ENCODE measurements around the gene LIF.
A peak's percentile ranks its signal among the peaks of the same experiment; 100 is the strongest.

LIF gene

DNA sequence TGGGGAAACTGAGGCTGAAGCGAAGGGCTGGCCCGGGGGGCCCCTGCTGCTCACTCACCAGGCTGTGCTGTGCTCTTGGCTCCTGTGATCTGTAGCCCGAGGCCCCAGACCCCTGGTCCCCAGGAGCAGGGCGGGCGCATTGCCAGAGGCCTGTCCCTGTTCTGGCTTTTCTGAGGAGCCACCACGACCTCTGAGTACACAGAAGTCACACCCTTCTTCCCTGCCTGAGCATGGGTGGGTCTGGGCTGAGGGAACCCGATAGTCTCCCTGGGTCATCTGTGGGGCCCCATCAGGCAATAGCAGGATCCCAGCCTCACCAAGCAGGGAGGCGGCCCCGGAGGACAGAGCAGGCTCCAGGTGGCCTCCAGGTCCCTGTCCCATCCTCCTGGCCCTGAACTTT is 37.6 kb upstream of the LIF start:
- DNase-seq (ENCODE audit: low read depth) = no peak

DNA sequence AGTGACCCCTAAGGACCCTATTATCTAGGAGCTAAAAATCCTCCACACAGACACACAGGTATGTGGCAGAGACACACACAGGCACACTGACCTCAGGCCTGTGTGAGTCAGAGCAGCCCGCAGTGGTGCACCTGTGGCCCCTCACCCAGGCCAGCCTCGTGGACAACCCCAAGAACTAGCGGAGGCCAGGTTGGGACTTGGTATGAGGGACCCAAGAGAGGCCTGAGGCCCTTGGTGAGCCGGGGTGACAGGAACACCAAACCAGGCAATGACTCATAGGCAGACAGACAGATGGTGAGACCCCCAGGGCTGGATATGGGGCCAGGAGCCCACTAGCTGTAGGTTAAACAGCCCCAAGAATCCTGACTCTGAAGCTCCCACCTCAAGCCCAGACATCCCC is 36.8 kb upstream of the LIF start:
- DNase-seq (ENCODE audit: low read depth) = no peak

DNA sequence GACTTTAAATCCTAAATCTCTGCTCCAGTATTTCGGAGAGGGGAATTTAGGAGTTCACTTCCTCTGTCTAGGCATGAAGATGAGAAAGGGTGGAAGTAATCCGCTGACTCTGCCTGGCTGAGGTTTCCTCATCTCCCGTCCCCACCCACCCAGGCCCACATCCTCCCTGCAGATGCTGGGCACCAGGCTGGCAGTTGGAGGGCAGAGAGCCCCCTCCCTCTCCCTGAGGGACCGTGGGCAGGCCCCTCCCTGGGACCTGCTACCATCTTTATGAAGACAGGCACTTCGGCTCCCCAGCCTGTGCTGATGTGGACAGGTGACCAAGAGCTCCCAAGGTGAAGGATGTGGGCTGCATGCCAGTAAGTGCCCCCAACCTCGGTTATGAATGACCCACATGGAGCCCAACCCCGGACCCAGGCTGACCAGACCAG is 36.1 kb upstream of the LIF start:
- no peak for DNase-seq (ENCODE audit: low read depth)

DNA sequence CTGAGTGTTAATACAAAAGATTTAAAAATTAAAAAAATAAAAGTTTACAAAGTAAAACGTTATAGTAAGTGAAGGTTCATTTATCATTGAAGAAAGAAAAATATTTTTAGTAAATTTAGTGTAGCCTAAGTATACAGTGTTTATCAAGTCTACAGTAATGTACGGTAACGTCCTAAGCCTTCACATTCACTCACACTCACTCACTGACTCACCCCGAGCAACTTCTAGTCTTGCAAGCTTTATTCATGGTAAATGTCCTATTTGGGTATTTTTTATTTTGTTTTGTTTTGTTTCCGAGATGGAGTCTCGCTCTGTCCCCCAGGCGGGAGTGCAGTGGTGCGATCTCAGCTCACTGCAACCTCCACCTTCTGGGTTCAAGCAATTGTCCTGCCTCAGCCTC is 33.9 kb upstream of the LIF start:
- DNase-seq (ENCODE audit: low read depth) = peak; percentile 33

DNA sequence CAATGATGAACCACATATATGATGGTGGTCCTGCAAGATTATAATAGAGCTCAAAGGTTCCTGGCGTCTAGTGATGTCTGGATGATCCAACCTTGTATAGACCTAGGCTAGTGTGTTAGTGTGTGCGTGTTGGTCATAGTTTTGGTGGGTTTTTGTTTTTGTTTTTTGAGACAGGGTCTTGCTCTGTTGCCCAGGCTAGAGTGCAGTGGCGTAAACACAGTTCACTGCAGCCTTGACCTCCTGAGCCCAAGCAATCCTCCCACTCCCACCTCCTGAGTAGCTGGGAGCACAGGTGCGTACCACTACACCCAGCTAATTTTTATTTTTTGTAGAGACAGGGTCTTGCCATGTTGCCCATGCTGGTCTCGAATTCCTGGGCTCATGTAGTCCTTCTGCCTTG is 33.4 kb upstream of the LIF start:
- DNase-seq (ENCODE audit: low read depth) = no peak

DNA sequence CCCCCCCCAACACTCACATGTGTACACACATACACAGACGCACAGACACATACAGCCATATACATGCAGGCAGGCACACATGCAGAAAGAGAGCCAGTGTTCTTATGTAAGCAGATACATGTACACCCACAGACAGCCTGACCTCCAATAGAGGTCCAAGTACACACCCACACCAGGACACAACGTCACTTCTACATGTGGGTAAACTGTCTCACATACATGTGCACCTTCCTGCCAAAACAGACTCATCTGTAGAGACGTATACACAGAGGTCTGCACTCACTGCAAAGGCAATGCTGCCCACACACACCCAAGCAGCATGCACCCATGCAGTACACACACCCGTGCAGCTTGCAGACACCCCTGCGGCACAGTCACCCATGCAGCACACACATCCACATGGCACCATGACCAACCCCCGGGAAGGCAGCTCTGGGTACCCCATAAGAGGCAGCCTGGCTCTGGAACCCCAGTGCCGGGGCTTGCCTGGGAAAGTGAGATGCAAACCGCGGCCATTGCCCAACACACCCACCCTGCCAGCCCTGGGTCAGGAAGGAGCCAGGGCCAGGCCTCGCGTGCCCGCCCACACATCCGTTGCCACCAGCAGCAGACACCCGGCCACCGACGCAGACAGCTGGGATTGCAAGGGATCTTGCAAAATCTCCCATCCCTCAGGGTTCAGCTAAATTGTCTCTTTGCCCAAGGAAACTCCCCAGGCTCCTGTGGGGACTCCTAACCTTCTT is 32.7 kb upstream of the LIF start:
- DNase-seq (ENCODE audit: low read depth) = no peak

DNA sequence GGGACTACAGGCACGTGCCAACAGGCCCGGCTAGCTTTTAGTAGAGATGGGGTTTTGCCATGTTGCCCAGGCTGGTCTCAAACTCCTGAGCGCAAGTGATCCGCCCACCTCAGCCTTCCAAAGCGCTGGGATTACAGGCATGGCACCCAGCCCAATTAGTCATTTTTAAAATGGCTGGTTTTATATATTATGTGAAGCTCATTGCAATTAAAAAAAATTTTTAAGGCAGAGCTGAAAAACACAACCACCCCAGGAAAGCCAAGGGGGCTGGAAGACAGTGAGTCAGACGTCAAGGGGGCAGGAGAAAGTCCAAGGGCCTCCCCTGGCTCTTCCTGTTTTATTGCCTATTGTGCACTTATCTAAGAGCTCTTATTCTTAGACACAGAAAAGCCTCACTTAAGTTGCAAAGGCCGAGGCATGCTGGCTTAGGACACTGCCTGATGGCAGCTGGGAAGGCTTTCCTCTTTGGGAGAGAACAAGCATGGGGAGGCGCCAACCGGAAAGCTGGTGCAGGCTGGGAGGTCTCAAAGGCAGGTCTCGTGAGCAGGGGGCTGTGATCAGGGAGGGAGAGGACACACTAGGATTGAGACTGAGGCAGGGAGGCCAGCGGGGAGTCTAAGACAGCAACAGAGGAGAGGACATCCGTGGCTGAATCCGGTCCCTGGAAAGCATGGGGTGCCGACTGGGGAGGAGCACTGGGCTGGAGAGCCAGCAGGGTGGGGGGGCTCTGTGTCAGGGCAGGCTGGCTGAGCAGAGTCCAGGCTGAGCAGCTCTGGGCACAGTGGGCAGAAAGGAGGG is 31.2 kb upstream of the LIF start:
- peak; percentile 69 for DNase-seq (ENCODE audit: low read depth)

DNA sequence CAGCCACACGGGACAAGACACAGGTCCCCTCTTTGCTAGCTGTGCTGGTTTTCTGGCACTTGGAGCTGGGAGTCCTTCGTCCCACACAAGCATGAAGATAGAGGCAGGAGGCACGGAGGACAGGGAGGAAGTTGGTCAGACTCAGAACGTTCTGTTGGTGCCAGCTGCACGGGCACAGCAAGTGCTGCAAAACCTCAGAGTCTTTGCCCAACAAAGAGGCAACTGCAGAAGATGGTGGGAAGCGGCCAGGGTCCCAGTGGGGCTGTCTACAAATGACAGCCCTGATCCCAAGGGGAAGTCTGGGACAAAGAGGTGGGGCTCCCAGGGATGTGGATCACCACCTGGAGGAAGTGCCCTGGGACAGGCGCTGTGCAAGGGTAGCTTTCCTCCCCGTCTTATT is 29.5 kb upstream of the LIF start:
- DNase-seq (ENCODE audit: low read depth) = no peak

DNA sequence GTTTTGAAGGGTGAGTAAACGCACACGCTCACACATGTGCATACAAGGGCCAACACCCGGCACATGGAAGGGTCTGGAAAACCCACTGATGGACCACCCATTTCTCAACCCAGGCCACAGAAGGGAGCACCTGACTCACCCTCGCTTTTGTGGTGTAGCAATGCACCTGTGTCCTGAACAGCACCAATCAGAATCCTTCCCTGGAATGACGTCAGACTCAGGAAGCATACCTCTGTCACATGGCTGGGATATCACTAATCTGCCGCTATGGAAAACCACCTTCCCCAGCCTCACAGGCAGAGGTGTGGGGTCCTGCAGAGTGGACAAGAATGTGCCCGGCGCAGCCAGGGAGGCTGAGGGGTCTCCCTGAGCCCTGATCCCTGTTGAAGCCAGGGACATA is 29.1 kb upstream of the LIF start:
- no peak for DNase-seq (ENCODE audit: low read depth)

DNA sequence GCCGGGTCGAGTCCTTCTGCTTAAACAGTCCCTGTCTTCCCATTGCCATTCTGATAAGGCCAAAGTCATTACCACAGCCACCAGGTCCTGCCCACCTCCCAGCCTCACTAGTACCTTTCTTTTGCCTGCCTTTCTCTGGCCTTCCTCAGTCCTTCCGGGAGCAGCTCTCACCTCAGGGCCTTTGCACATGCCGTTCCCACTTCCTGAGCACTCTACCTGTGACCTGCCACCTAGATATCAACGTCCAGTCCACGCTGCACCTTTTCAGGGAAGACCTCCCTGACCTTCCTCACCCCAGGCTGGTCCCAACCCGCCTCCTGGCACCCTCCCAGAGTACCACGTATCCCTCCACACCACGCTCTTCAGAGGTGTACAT is 27.9 kb upstream of the LIF start:
- DNase-seq (ENCODE audit: low read depth) = no peak

DNA sequence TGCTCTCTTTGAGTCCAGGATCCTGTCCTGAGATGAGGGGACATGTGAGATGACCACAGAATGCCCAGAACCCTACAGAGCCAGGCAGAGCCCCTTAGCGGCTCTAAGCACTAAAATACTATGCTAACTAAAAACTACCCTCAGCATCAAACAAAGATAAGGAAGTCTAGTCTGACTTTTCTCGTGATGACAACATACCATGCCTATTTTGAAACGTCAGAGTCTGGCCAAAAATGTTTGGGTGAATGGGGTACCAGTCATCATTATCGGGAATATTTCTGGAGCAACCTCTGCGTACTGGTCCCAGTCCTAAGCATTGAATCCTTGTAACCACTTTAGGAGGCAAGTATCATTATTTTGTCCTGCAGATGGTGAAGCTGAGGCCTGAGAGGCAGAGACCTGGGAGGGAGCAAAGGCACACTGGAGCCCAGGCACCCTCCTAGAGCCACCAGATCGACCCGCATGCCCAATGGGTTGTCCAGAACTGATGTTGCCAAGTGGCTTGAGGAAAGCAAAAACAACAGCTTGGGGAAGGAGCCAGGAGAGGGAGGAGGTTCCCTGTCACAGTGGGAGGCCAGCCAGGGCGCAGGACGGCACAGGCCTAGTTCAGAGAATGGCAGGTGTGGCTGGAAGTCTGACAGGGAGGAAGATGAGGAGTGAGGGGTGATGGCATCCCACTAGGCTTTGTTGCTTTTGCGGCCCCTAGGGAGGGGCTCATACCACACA is 27.3 kb upstream of the LIF start:
- no peak for DNase-seq (ENCODE audit: low read depth)

DNA sequence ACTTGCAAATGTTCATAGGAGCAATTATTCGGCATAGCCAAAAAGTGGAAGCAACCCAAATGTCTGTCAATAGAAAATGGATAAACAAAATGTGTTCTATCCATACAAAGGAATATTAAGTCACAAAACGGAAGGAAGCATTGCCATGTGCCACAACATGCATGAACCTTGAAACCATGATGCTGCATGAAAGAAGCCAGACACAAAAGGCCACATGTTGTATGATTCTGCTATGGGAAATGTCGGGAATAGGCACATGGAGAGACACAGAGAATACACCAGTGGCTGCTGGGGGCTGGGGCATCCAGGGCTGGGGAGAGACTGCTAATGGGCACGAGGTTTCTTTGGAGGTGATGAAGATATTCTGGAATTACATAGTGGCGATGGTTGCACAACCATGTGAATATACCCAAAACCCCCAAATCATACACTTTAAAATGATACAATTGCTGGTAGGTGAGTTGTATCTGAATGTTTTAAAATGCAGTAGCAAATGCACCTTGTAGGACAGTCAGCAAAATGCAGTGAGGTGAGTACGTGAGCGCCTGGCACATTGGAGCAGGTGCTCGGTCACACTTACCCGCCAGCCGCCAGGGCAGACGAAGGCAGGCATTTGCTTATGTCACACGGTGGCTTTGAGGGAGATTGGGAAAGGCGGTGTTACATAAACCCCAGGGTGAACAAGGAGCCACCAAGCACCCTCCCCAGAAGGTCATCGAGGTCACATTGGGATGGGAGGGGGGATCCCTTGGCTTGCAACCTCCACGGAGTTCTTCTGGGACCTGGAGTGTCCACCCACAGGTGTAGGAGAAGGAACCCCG is 26.4 kb upstream of the LIF start:
- no peak for DNase-seq (ENCODE audit: low read depth)

DNA sequence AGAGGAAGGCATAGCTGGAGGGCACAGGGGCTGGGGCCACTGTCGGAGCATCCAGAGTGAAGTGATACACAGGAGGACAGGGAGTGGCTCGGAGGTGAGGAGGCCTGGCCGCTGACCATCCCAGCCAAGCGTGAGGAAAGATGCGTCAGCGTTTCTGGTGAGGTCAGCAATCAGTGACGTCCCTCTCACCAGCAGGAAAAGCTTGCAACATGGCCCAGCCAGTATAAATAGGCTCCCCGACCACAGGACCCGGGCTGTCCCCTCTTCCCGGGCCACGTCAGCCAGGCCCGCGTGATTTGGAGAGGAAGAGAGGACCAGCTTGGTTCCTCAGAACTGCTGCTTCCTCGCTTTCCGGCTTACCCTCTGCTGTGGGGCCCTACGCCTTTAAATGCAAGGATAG is 24.3 kb upstream of the LIF start:
- DNase-seq (ENCODE audit: low read depth) = peak; percentile 45

DNA sequence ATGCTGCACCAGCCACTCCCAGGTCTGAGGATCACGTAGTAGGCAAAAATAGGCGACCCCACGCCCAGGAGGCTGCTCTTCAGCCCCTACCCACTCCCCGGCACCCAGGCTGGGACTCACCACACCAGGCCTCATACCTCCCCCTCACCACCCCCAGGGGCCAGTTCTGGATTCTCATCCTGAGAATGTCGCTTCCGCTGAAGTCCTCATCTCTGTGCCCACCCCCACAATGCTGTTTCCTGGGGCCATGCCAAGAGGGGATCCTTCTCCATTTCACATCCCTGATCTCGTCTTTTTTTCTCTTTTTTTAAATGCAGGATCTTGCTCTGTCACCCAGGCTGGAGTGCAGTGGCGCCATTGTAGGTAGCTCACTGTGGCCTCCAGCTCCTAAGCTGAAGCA is 21.8 kb upstream of the LIF start:
- no peak for DNase-seq (ENCODE audit: low read depth)

DNA sequence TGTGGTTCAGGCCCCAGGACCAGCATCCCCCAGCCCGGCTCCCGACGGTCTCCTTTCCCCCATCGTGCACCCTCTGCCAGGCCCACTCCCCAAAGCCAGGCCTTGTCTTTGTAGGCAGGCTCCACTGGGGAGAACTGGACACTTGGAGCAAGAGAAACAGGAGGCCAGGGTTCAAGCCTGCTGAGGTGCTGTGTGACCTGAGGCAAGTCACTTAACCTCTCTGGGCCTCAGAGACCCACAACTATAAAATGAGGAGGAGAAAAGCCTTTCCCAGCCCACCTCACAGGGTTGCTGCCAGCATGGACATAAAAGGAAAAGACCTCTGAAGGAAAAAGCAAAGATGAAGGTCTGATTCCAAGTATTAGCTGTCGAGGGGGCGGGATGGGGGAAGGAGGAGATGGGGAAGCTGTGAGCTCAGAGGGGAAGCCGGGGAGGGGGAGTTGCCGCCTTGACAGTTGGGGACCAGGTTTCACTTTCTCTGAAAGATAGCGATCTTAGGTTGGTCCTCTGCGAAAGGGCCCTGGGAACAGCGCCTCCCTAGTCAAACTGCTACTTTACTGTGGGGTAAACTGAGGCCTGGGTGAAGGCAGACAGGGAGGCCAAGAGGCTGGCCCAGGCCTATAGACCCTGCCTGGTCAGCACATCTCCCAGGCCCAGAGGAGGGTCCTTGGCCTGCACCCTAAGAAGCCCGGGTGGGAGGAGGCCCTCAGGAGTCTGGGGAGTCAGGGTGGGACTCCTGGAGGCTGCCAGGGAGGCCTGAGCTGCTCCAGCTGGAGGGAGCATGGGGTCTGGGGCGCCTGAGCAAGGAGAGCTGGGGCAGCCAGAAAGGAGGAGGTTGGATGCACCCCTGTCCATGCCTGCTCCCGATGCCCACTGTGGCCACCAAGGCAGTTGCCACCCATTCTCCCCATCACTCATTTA is 21.1 kb upstream of the LIF start:
- no peak for DNase-seq (ENCODE audit: low read depth)

DNA sequence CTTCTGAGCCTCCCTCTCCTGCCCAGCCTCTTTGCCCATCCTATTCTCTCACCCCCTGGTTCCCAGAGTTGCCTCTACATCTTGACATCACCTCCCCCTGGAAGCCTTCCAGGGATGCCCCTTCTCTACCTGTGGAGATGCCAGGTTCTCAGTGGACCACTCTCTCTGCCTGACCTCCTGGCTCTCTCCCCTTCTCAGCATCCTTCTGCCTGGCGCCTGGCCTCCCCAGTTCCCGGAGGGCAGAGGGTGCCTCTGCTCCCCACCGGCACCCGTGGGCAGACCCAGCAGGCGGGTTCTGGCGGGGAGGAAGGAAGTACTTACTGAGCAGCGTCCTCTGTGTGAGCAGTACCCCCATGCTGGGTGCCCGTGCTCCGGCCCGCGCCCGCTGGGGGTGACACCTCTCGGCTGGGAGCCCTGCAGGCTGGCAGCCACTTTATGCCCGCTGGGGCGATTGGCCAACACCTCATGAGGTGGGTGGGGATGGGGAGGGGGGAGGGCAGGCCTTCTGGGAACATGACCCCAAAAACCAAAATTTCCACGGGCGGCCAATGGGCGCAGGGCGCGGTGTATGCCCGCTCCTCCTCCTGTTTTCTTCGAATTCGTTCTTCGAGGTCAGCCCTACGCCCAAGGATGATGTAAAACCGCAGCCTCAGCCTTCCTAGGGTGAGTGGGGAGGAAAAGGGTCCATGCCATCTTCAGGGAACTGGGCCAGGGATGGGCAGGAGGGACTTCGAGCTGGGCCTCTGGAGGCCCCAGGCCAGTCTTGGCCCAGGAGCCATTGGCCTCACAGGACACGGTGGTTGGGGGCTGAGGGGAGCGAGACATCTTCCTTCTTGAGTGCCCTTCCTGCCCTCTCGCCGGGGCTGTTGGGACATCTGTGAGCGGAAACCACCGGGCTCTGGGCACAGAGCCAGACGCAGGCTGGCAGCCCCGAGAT is 20.2 kb upstream of the LIF start, which contains the start of gene OSM:
TSS of gene OSM (minus strand) at position 407 of the 937 bp plus-strand sequence. CDS start at position 355, 52 bp downstream.
- DNase-seq (ENCODE audit: low read depth) = no peak

DNA sequence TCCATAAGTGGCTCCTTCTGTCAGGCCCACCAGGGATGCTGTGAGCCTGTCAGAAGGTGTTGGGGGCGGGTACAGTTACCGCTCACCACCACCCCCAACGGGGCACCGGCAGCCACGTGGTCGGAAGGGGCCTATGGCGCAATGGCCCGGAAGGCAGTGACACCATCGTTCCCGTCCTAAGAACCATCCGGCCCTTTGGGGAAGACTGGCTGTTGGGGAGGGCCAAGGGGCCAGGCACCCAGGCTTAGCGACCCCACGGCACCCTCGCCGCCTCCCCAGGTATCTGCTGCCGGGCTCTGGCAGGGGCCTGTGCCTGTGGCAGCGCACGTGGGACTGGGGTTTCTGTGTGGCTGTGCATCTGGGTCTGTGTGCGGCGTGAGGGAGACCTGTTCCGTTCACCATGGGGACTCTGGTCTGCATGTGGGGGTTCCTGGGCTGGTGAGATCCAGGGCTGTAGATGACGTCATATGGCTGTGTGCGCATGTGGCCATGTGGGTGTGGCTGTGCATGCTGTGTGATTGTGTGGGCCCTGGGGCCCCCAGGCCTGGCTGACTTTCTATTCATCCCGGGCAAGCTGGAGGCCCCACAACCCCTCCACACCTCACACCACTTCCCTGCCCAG is 19.4 kb upstream of the LIF start:
- DNase-seq (ENCODE audit: low read depth) = no peak

DNA sequence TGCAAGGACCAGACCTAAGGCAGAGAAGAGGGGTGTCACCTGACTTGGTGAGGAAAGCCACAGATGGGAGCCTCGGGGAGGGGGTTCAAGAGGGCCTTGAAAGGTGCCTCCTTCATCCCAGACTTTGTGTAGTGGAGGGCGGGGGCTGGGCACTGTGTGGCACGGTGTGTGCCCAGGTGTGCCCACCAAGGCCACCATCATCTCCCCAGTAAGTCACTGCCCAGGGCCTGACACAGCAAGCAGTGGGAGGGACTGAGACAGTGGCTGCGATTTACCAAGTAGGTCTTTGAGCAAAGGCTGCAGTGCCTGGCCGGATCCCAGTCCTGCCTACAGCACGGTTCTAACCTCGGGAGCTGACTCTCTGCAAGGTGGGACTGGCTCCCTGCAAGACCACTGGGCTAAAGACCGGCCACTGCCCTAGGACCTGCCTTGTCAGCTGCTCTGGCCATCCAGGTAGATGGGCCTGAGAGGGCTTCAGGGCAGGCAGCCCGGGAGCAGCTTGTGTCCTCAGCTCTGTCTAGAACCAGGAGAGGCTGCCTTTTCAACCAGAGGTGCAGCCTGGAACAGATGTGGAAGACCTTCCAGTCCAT is 18.7 kb upstream of the LIF start:
- no peak for DNase-seq (ENCODE audit: low read depth)

DNA sequence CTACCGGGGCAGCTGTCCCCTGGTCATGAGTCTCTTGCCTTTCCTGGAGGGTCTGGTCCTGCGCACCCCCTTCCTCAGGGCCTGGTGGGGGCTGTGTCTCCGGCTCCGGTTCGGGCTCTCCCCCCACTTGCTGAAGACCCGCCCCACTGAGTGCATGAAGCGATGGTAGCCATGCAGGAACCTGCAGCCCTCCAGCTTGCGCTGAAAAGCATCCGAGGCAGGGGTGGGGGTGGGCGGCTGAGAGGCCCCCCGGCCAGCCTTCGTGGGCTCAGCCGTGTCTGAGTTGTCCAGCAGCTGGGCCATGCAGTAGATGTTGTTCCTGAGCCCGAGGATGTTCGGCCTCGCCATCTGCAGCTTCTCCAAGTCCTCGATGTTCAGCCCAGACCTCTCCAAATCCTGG is 17.3 kb upstream of the LIF start:
- no peak for DNase-seq (ENCODE audit: low read depth)

Measured in ELR (cell line).